SIG-M5 treated with dmso at 0.1 percent for 504 hours (cell line): ENCODE measurements around the gene HOXC10.
A peak's percentile ranks its signal among the peaks of the same experiment; 100 is the strongest.

Experiments
- DNase-seq: peaks from one replicate; lab custom pipeline; 2025; ENCODE audit not compliant: unreplicated experiment; lab: John Stamatoyannopoulos, UW

Gene HOXC10

GRCh38 chr12:53984901-53985691 is at the start of gene HOXC10:
HOXC10 (plus strand) TSS chr12:53985146; CDS start chr12:53985260, 114 bp downstream.
- peak; percentile 77 for DNase-seq

- no peak for DNase-seq
Measured at GRCh38 chr12:53935383-53936341, 49.3 kb upstream of the HOXC10 start.

- no peak for DNase-seq
Measured at GRCh38 chr12:53937099-53937498, 47.8 kb upstream of the HOXC10 start.

- DNase-seq, result no peak
Measured at GRCh38 chr12:53937596-53938325, 47.2 kb upstream of the HOXC10 start.

GRCh38 chr12:53938326-53939140 is 46.4 kb upstream of the HOXC10 start, which contains the start of gene HOXC13:
HOXC13 (plus strand) TSS chr12:53938831; CDS start chr12:53938907, 76 bp downstream.
- peak; percentile 78 for DNase-seq

GRCh38 chr12:53939141-53940108 is 45.5 kb upstream of the HOXC10 start:
- no peak for DNase-seq

GRCh38 chr12:53940443-53941014 is 44.4 kb upstream of the HOXC10 start:
- no peak for DNase-seq

GRCh38 chr12:53941187-53941586 is 43.8 kb upstream of the HOXC10 start:
- no peak for DNase-seq

GRCh38 chr12:53941750-53942149 is 43.2 kb upstream of the HOXC10 start:
- no peak for DNase-seq

- no peak for DNase-seq
Measured at GRCh38 chr12:53942467-53942997, 42.4 kb upstream of the HOXC10 start.

- DNase-seq, result no peak
Measured at GRCh38 chr12:53944209-53944608, 40.7 kb upstream of the HOXC10 start.

- no peak for DNase-seq
Measured at GRCh38 chr12:53944907-53945847, 39.8 kb upstream of the HOXC10 start.

GRCh38 chr12:53947743-53948142 is 37.2 kb upstream of the HOXC10 start:
- no peak for DNase-seq

GRCh38 chr12:53948650-53949593 is 36.0 kb upstream of the HOXC10 start:
- no peak for DNase-seq

- no peak for DNase-seq
Measured at GRCh38 chr12:53949631-53950436, 35.1 kb upstream of the HOXC10 start.

GRCh38 chr12:53950437-53950773 is 34.5 kb upstream of the HOXC10 start:
- no peak for DNase-seq
